SU-DHL-6 (cell line): ENCODE results near the gene POLR1A.

Source experiments
- H2AFZ ChIP-seq: fragments of 200-600 bp; sonication (generic); 2 replicates; pipeline ENCODE4 v1.6.1; 2014; ENCODE audit warnings: low read depth, mild to moderate bottlenecking, moderate library complexity, mixed read lengths, antibody characterized with exemption, low read length; ENCODE audit not compliant: severe bottlenecking
- H3F3A ChIP-seq: fragments of 200-600 bp; shearing (Covaris generic); 2 replicates; pipeline ENCODE4 v1.6.0; 2016; ENCODE audit warnings: antibody characterized with exemption, mild to moderate bottlenecking; ENCODE audit not compliant: insufficient read depth
- H3K27ac ChIP-seq: fragments of 200-600 bp; sonication (generic); 2 replicates; pipeline ENCODE4 v1.5.1; 2016; ENCODE audit warnings: low read depth, mild to moderate bottlenecking, low read length, moderate library complexity, mixed read lengths
- H3K27me3 ChIP-seq: fragments of 200-600 bp; sonication (generic), shearing (Covaris generic); 2 replicates; pipeline ENCODE4 v1.6.0; 2014; ENCODE audit warnings: mild to moderate bottlenecking, low read length
- H3K36me3 ChIP-seq: fragments of 200-600 bp; sonication (generic); 2 replicates; pipeline ENCODE4 v1.6.1; 2014; ENCODE audit warnings: mild to moderate bottlenecking, low read length, mixed read lengths
- H3K4me2 ChIP-seq: fragments of 300-600, 200-600 bp; shearing (Covaris generic), sonication (generic); 2 replicates; pipeline ENCODE4 v1.6.0; 2014; ENCODE audit warnings: low read length, low read depth, mild to moderate bottlenecking; ENCODE audit not compliant: poor library complexity, severe bottlenecking
- H3K4me3 ChIP-seq: fragments of 200-600 bp; sonication (generic); 2 replicates; pipeline ENCODE4 v1.5.1; 2014; ENCODE audit warnings: antibody characterized with exemption, low read length, mild to moderate bottlenecking, mixed read lengths; ENCODE audit not compliant: insufficient read depth, poor library complexity, severe bottlenecking
- H3K79me2 ChIP-seq: fragments of 200-600 bp; sonication (generic); 2 replicates; pipeline ENCODE4 v1.6.1; 2014; ENCODE audit warnings: mild to moderate bottlenecking, low read length, moderate library complexity; ENCODE audit not compliant: insufficient read depth
- H3K9ac ChIP-seq: fragments of 200-600 bp; sonication (generic); 2 replicates; pipeline ENCODE4 v1.7.0; 2014; ENCODE audit warnings: mild to moderate bottlenecking, low read length
- H3K9me2 ChIP-seq: fragments of 200-600 bp; sonication (generic); replicated peaks from 2 replicates; pipeline ENCODE4 v1.6.1; 2014; ENCODE audit warnings: low read length; ENCODE audit not compliant: insufficient read depth
- H3K9me3 ChIP-seq: fragments of 200-600 bp; sonication (generic); 2 replicates; pipeline ENCODE4 v1.6.1; 2014; ENCODE audit warnings: low read length, mixed read lengths; ENCODE audit not compliant: insufficient read depth
- H4K20me1 ChIP-seq: fragments of 200-600 bp; sonication (generic); 2 replicates; pipeline ENCODE4 v1.6.1; 2014; ENCODE audit warnings: low read depth, mild to moderate bottlenecking, antibody characterized with exemption, low read length, moderate library complexity, mixed read lengths
- EZH2phosphoT487 ChIP-seq: fragments of 200-600 bp; sonication (generic), shearing (Covaris generic); conservative IDR thresholded peaks from 2 replicates; pipeline ENCODE4 v1.6.1; 2018; ENCODE audit warnings: mild to moderate bottlenecking, antibody characterized with exemption, low read length, moderate library complexity, mixed read lengths
- TF ChIP-seq, protein P1 (sequence below): fragments of 200-600 bp; sonication (generic); IDR thresholded peaks from one replicate; pipeline ENCODE4 v1.5.1; 2017; ENCODE audit warnings: antibody characterized with exemption, mild to moderate bottlenecking, low read length, moderate library complexity; ENCODE audit not compliant: insufficient read depth, poor library complexity, severe bottlenecking

Gene POLR1A

DNA sequence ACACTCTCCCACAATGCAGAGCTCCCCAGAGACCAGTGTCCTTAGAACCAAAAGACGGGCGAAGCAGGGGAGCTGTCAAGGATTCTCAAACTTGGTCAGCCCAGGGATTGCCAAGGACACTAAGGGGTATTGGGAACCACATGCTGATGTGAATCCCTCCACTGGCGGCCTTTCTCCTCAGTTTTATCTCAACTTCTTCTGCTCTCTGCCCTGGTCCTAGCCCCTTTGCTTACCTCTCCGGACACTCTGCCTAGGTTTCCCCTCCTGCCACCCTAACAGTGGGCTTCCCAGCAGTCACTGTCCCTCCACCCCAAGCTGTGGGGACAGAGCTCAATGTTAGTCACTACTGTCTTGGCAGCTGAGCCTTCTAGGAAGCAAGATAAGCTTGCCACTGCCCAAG is 61.1 kb downstream of the POLR1A start:
- Histone ChIP-seq H3K36me3 (peaks cover 4% of the 10 kb centered on the region; the same call in 1 of the 2 replicates), H3K79me2 (no peaks in the 10 kb centered on the region), H3K9me3 (no peaks in the 10 kb centered on the region), H3K27me3 (no peaks in the 10 kb centered on the region), H2AFZ (no peak overlapping the region), H3K27ac (no peak overlapping the region), H3F3A (no peaks in the 10 kb centered on the region), H3K4me3 (no peak overlapping the region), H3K9me2 (no peaks in the 10 kb centered on the region), H3K9ac (no peak overlapping the region), H3K4me2 (no peak overlapping the region), H4K20me1 (no peaks in the 10 kb centered on the region)
- TF ChIP-seq, protein P1, sequence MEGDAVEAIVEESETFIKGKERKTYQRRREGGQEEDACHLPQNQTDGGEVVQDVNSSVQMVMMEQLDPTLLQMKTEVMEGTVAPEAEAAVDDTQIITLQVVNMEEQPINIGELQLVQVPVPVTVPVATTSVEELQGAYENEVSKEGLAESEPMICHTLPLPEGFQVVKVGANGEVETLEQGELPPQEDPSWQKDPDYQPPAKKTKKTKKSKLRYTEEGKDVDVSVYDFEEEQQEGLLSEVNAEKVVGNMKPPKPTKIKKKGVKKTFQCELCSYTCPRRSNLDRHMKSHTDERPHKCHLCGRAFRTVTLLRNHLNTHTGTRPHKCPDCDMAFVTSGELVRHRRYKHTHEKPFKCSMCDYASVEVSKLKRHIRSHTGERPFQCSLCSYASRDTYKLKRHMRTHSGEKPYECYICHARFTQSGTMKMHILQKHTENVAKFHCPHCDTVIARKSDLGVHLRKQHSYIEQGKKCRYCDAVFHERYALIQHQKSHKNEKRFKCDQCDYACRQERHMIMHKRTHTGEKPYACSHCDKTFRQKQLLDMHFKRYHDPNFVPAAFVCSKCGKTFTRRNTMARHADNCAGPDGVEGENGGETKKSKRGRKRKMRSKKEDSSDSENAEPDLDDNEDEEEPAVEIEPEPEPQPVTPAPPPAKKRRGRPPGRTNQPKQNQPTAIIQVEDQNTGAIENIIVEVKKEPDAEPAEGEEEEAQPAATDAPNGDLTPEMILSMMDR = no peak
- TF ChIP-seq EZH2phosphoT487 = no peak

GRCh38 chr2:86044045-86044444 is 61.6 kb downstream of the POLR1A start:
- Histone ChIP-seq H3K4me3 (no peak overlapping the region), H3K36me3 (peaks cover 4% of the 10 kb centered on the region; the same call in 1 of the 2 replicates), H4K20me1 (no peaks in the 10 kb centered on the region)

DNA sequence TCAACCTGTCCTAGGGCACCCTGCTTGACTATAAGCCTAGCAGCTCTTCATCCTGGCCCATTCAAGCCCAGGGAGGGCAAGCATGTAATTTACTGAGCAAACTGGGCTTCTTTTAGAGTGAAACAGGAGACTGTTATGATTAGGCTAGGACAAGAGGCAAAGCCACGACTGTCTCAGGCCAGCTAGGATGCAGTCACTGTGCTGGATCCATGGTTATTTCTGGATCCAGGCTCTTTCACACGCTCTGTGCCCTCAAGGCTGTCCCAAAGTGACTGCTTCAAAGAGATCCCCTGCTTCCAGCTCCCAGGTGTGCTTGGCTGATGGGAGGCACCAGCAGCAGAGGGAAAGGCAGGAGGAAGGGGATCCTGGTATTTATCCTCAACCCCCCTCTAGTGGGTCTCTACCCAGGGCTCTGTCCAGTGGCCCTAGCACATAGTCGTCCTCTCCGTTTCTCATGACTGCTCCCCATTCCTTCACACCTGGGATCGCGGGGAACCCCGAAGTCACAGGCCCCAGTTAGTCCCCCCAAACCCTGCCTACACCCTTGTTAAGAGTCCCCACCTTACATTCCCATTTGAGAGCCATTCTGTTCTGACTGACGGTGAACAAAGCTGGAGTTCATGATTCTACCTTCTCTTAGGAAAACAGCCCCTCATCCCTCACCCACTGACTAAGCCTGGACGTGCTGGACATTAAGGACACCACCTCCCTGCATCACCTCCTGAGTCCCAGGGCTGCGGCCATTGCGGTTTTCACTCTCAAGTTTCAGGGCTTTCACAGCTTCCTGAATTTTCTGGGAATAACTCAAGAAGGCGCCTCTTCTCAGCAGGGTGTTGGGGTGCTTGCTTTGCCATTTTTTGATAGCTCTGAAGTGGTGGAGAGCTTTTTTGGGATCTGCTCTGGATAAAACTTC is 63.2 kb downstream of the POLR1A start:
- peaks cover 4% of the 10 kb centered on the region; the same call in 1 of the 2 replicates for H3K36me3 ChIP-seq
- H3K4me2 ChIP-seq = no peak overlapping the region
- H3K27me3 ChIP-seq = no peaks in the 10 kb centered on the region
- H3K9me3 ChIP-seq = no peaks in the 10 kb centered on the region
- H3K27ac ChIP-seq = no peak overlapping the region
- H3K9me2 ChIP-seq = no peaks in the 10 kb centered on the region
- TF ChIP-seq EZH2phosphoT487 = no peak
- TF ChIP-seq, protein P1 = no peak
- no peaks in the 10 kb centered on the region for H3K79me2 ChIP-seq
- H3F3A ChIP-seq = peaks cover 15% of the 10 kb centered on the region
- no peak overlapping the region for H3K9ac ChIP-seq
- H3K4me3 ChIP-seq = no peak overlapping the region
- no peaks in the 10 kb centered on the region for H4K20me1 ChIP-seq
- H2AFZ ChIP-seq = no peak overlapping the region

More at GRCh38 chr2:86044045-86044444, 61.6 kb downstream of the POLR1A start:
- Histone ChIP-seq H3K79me2 (no peaks in the 10 kb centered on the region), H3K27ac (no peak overlapping the region), H3F3A (no peaks in the 10 kb centered on the region), H3K27me3 (no peaks in the 10 kb centered on the region), H3K9ac (no peak overlapping the region), H3K9me3 (no peaks in the 10 kb centered on the region), H3K4me2 (no peak overlapping the region), H2AFZ (no peak overlapping the region), H3K9me2 (no peaks in the 10 kb centered on the region)
- no peak for TF ChIP-seq EZH2phosphoT487
- TF ChIP-seq, protein P1 = no peak
